Liver (tissue), 3 donors: Measurements from ENCODE around the gene JMJD1C.

ENCODE experiments used
- EGR1 ChIP-seq, 2 donors: IDR thresholded peaks; 2 replicates each; pipeline ENCODE4 v1.6.1; 2016 to 2018; ENCODE audit warnings: antibody characterized with exemption in 2 of 2, low read depth in 2 of 2
- RAD21 ChIP-seq, 2 donors: IDR thresholded peaks; 2 replicates each; pipeline ENCODE4 v1.6.1; 2016; ENCODE audit warnings: antibody characterized with exemption in 2 of 2, mild to moderate bottlenecking in 2 of 2
- ZBTB33 ChIP-seq: IDR thresholded peaks from 2 replicates; pipeline ENCODE4 v1.6.1; 2016; ENCODE audit warnings: antibody characterized with exemption
- TF ChIP-seq, protein P1 (sequence below): fragments of 150-350 bp; IDR thresholded peaks from 2 replicates; pipeline ENCODE4 v1.5.1; 2017; ENCODE audit warnings: improper control_type of control experiment, low read depth, low read length; ENCODE audit not compliant: missing input control
- donor health status: healthy.
- donor health status: healthy.

GRCh38 chr10:63169624-63170023 is 296.2 kb downstream of the JMJD1C start:
- TF ChIP-seq RAD21 (IDR thresholded peaks at IDR 0.05) (no peak), ZBTB33 (no peak), EGR1 (IDR thresholded peaks at IDR 0.05; ENCODE audit: low read depth in 2 of 2) (no peak)
- TF ChIP-seq, protein P1, sequence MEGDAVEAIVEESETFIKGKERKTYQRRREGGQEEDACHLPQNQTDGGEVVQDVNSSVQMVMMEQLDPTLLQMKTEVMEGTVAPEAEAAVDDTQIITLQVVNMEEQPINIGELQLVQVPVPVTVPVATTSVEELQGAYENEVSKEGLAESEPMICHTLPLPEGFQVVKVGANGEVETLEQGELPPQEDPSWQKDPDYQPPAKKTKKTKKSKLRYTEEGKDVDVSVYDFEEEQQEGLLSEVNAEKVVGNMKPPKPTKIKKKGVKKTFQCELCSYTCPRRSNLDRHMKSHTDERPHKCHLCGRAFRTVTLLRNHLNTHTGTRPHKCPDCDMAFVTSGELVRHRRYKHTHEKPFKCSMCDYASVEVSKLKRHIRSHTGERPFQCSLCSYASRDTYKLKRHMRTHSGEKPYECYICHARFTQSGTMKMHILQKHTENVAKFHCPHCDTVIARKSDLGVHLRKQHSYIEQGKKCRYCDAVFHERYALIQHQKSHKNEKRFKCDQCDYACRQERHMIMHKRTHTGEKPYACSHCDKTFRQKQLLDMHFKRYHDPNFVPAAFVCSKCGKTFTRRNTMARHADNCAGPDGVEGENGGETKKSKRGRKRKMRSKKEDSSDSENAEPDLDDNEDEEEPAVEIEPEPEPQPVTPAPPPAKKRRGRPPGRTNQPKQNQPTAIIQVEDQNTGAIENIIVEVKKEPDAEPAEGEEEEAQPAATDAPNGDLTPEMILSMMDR: no peak
